Transverse colon (tissue), 3 donors: Measurements from ENCODE around the gene PRG2.

Experiments used
- CTCF ChIP-seq, 5 experiments: fragments of 200-600 bp in 3 of 5; fragments of 450-650 bp in 2 of 5; sonication (generic) in 3 of 5; IDR thresholded peaks; 1 replicate in 2 of 5; 2 replicates in 3 of 5; pipeline ENCODE4 v1.5.1; 2016 to 2017; ENCODE audit warnings: antibody characterized with exemption in 5 of 5, inconsistent platforms in 3 of 5, mild to moderate bottlenecking in 2 of 5, moderate library complexity in 1 of 5
- EP300 ChIP-seq: sonication (generic); formaldehyde crosslinking; IDR thresholded peaks from one replicate; pipeline ENCODE4 v1.6.1; 2017; ENCODE audit warnings: antibody characterized with exemption, low read depth
- POLR2A ChIP-seq: fragments of 450-650 bp; IDR thresholded peaks from one replicate; pipeline ENCODE4 v1.6.1; 2016; ENCODE audit warnings: antibody characterized with exemption, mild to moderate bottlenecking, moderate library complexity

GRCh38 chr11:57406337-57406904 lies 16.0 kb upstream of the PRG2 start:
- TF ChIP-seq CTCF (IDR thresholded peaks at IDR 0.05) (no peak), POLR2A (no peak), EP300 (no peak)
